Skeletal muscle cell (primary cell): ENCODE results near the gene DNAJC1.

Experiments
- DNase-seq: peaks from one replicate; pipeline ENCODE4 v3.0.0-alpha.2; 2010; ENCODE audit warnings: low read depth
- H3K4me3 ChIP-seq: 2 replicates; pipeline ENCODE4 v1.5.1; 2011; ENCODE audit warnings: low read depth, mild to moderate bottlenecking, control low read depth, low read length, moderate library complexity

The DNAJC1 gene

GRCh38 chr10:21969326-21970287, 33.9 kb downstream of the DNAJC1 start:
- no peak for DNase-seq
- H3K4me3 ChIP-seq = no peak overlapping the region

GRCh38 chr10:21964983-21965665, 38.4 kb downstream of the DNAJC1 start:
- H3K4me3 ChIP-seq = no peak overlapping the region
- DNase-seq = no peak

GRCh38 chr10:21962358-21962757, 41.2 kb downstream of the DNAJC1 start:
- no peak overlapping the region for H3K4me3 ChIP-seq
- DNase-seq = no peak

GRCh38 chr10:21961847-21962246, 41.7 kb downstream of the DNAJC1 start:
- H3K4me3 ChIP-seq = no peak overlapping the region
- no peak for DNase-seq

GRCh38 chr10:21959998-21960397, 43.5 kb downstream of the DNAJC1 start:
- no peak overlapping the region for H3K4me3 ChIP-seq
- DNase-seq = no peak

GRCh38 chr10:21954690-21955089, 48.8 kb downstream of the DNAJC1 start:
- H3K4me3 ChIP-seq = no peak overlapping the region
- no peak for DNase-seq

GRCh38 chr10:21954132-21954531, 49.4 kb downstream of the DNAJC1 start:
- no peak for DNase-seq
- no peak overlapping the region for H3K4me3 ChIP-seq

- no peak overlapping the region for H3K4me3 ChIP-seq
- no peak for DNase-seq
These were observed 49.9 kb downstream of the DNAJC1 start for GRCh38 chr10:21953585-21954057.

- H3K4me3 ChIP-seq = no peak overlapping the region
- DNase-seq = no peak
These were observed 53.0 kb downstream of the DNAJC1 start for GRCh38 chr10:21950566-21950965.

- no peak for DNase-seq
- no peak overlapping the region for H3K4me3 ChIP-seq
These were observed 56.6 kb downstream of the DNAJC1 start for GRCh38 chr10:21946946-21947345.

- no peak overlapping the region for H3K4me3 ChIP-seq
- no peak for DNase-seq
These were observed 58.7 kb downstream of the DNAJC1 start for GRCh38 chr10:21944727-21945386.

GRCh38 chr10:21943633-21944265, 59.8 kb downstream of the DNAJC1 start:
- no peak overlapping the region for H3K4me3 ChIP-seq
- DNase-seq = no peak

- no peak for DNase-seq
- H3K4me3 ChIP-seq = no peak overlapping the region
These were observed 68.0 kb downstream of the DNAJC1 start for GRCh38 chr10:21935439-21936023.

- H3K4me3 ChIP-seq = no peak overlapping the region
- DNase-seq = no peak
These were observed 69.2 kb downstream of the DNAJC1 start for GRCh38 chr10:21934307-21934706.

GRCh38 chr10:21929070-21929469, 74.5 kb downstream of the DNAJC1 start:
- DNase-seq = no peak
- H3K4me3 ChIP-seq = no peak overlapping the region

- no peak overlapping the region for H3K4me3 ChIP-seq
- peak; percentile 70 for DNase-seq
These were observed 75.7 kb downstream of the DNAJC1 start for GRCh38 chr10:21927631-21928353.

- no peak overlapping the region for H3K4me3 ChIP-seq
- peak; percentile 89 for DNase-seq
These were observed 76.6 kb downstream of the DNAJC1 start for GRCh38 chr10:21926949-21927348.

- DNase-seq = no peak
- H3K4me3 ChIP-seq = no peak overlapping the region
These were observed 77.1 kb downstream of the DNAJC1 start for GRCh38 chr10:21926358-21926925.
